Measurements from ENCODE around the gene G2E3.

- no peak for TF ChIP-seq POLR2A (IDR thresholded peaks at IDR 0.05)
- TF ChIP-seq, protein P1, sequence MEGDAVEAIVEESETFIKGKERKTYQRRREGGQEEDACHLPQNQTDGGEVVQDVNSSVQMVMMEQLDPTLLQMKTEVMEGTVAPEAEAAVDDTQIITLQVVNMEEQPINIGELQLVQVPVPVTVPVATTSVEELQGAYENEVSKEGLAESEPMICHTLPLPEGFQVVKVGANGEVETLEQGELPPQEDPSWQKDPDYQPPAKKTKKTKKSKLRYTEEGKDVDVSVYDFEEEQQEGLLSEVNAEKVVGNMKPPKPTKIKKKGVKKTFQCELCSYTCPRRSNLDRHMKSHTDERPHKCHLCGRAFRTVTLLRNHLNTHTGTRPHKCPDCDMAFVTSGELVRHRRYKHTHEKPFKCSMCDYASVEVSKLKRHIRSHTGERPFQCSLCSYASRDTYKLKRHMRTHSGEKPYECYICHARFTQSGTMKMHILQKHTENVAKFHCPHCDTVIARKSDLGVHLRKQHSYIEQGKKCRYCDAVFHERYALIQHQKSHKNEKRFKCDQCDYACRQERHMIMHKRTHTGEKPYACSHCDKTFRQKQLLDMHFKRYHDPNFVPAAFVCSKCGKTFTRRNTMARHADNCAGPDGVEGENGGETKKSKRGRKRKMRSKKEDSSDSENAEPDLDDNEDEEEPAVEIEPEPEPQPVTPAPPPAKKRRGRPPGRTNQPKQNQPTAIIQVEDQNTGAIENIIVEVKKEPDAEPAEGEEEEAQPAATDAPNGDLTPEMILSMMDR (IDR thresholded peaks at IDR 0.05), result no peak
- TF ChIP-seq EP300 (IDR thresholded peaks at IDR 0.05), result no peak
Measured at GRCh38 chr14:30573966-30574365, 15.0 kb downstream of the G2E3 start.
